Measurements from ENCODE around the gene SHISA9. TPM values are rescaled to one million over a fixed set of nuclear protein-coding genes. Genes with fewer than 3 reads are reported as not detected.

The SHISA9 gene
- polyA plus RNA-seq, 3 donors = 0.01 TPM; not detected in 2

DNA sequence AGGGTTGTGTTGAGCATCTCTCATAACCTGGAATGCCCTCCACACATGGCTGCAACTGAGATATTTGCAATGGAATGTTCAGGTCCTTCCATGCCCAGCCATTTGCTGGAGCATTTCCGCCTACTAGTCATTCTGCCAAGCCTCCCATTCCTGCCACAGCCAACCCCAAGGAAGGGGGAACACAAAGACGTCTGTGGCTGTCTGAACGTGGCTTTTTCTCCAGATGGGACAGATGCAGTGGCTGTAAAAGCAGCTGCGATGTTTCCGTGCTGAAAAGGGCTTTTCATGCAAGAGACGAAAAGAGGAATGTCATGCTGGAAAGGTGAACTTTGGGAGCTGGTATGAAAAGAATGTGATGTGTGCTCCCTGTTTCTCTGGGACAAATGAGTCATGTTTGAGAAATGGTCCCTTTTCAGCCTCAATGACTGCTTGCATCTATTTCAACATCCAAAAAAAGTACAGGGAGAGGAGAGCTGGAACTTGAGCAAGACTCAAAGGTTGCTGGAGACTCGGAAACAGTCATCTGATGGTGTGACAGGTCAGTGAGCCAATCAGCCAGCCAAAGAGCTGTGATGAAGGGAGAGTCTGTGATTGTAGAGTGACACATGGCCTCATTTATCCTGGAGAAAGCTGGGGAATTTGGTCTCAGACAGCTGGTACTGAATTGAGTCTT is 208.9 kb downstream of the SHISA9 start:
- Mint-ChIP-seq H3K27me3 (ENCODE audit: low read depth in 3 of 3) (no peaks in the 10 kb centered on the region), H3K36me3 (no peaks in the 10 kb centered on the region), H3K4me3 (no peak overlapping the region), H3K9me3 (peaks cover 2 to 29% (median 9%) of the 10 kb centered on the region in 7 donors), H3K4me1 (no peaks in the 10 kb centered on the region), H3K27ac (peak overlapping the region in 1 of 7 donors; percentile 58)
- 75% methylated on average over 4 of the region's 7 CpGs for WGBS (ENCODE audit: insufficient coverage)
- no peaks in the 10 kb centered on the region for H3K79me2 ChIP-seq (ENCODE audit: insufficient read depth, low read length)
- TF ChIP-seq, protein P1, sequence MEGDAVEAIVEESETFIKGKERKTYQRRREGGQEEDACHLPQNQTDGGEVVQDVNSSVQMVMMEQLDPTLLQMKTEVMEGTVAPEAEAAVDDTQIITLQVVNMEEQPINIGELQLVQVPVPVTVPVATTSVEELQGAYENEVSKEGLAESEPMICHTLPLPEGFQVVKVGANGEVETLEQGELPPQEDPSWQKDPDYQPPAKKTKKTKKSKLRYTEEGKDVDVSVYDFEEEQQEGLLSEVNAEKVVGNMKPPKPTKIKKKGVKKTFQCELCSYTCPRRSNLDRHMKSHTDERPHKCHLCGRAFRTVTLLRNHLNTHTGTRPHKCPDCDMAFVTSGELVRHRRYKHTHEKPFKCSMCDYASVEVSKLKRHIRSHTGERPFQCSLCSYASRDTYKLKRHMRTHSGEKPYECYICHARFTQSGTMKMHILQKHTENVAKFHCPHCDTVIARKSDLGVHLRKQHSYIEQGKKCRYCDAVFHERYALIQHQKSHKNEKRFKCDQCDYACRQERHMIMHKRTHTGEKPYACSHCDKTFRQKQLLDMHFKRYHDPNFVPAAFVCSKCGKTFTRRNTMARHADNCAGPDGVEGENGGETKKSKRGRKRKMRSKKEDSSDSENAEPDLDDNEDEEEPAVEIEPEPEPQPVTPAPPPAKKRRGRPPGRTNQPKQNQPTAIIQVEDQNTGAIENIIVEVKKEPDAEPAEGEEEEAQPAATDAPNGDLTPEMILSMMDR (IDR thresholded peaks at IDR 0.05) = no peak
- no peak overlapping the region for H3K4me2 ChIP-seq (replicated peaks; ENCODE audit: extremely low read depth, low read length, poor library complexity, severe bottlenecking)
- no peak overlapping the region for H3K9ac ChIP-seq (ENCODE audit: insufficient read depth, low read length, poor library complexity, severe bottlenecking)
- H3K9me3 ChIP-seq (replicated peaks in 1 of 2; ENCODE audit: control insufficient read depth in 1 of 2, insufficient read depth in 1 of 2, low read length in 2 of 2) = peaks cover 3 to 6% of the 10 kb centered on the region in 2 donors
- H4K20me1 ChIP-seq (ENCODE audit: insufficient read depth, low read length) = no peaks in the 10 kb centered on the region
- no peak overlapping the region for H3K27ac ChIP-seq (ENCODE audit: low read depth in 1 of 2, low read length in 2 of 2)
- no peak overlapping the region for H3K4me3 ChIP-seq (replicated peaks in 1 of 3; ENCODE audit: low read depth in 2 of 3, low read length in 3 of 3)
- no peaks in the 10 kb centered on the region for H3K36me3 ChIP-seq (replicated peaks in 1 of 2; ENCODE audit: control insufficient read depth in 1 of 2, insufficient read depth in 2 of 2, low read length in 2 of 2)
- no peaks in the 10 kb centered on the region for H3K27me3 ChIP-seq (ENCODE audit: control insufficient read depth in 2 of 2, insufficient read depth in 2 of 2, low read length in 2 of 2)
- intact Hi-C loops (cut with micrococcal nuclease) = no loop called here
- H3K4me1 ChIP-seq (ENCODE audit: control insufficient read depth in 1 of 2, insufficient read depth in 2 of 2, low read length in 2 of 2) = no peaks in the 10 kb centered on the region
- DNase-seq = no peak
- no peak overlapping the region for H2AFZ ChIP-seq (ENCODE audit: insufficient read depth, low read depth, low read length, poor library complexity, severe bottlenecking)

- peaks cover 0 to 1% (median 0%) of the 10 kb centered on the region in 3 donors for H3K27me3 Mint-ChIP-seq (ENCODE audit: low read depth in 3 of 3)
- no peak for DNase-seq
- WGBS (ENCODE audit: insufficient coverage) = no CpG with 5 or more reads among the region's 2 CpGs
- H3K36me3 Mint-ChIP-seq = no peaks in the 10 kb centered on the region
- intact Hi-C loops (cut with micrococcal nuclease) = no loop called here
- TF ChIP-seq, protein P1 (IDR thresholded peaks at IDR 0.05) = no peak
- H3K9me3 ChIP-seq (replicated peaks in 1 of 2; ENCODE audit: control insufficient read depth in 1 of 2, insufficient read depth in 1 of 2, low read length in 2 of 2) = peaks cover 0 to 2% of the 10 kb centered on the region in 2 donors
- H3K4me1 Mint-ChIP-seq = no peaks in the 10 kb centered on the region
- peaks cover 0 to 25% (median 6%) of the 10 kb centered on the region in 7 donors for H3K9me3 Mint-ChIP-seq
- H2AFZ ChIP-seq (ENCODE audit: insufficient read depth, low read depth, low read length, poor library complexity, severe bottlenecking) = no peak overlapping the region
- no peaks in the 10 kb centered on the region for H3K27me3 ChIP-seq (ENCODE audit: control insufficient read depth in 2 of 2, insufficient read depth in 2 of 2, low read length in 2 of 2)
- no peak overlapping the region for H3K27ac ChIP-seq (ENCODE audit: low read depth in 1 of 2, low read length in 2 of 2)
- H3K4me3 Mint-ChIP-seq = no peak overlapping the region
- H3K27ac Mint-ChIP-seq = no peak overlapping the region
- H3K79me2 ChIP-seq (ENCODE audit: insufficient read depth, low read length) = no peaks in the 10 kb centered on the region
- no peak overlapping the region for H3K4me2 ChIP-seq (replicated peaks; ENCODE audit: extremely low read depth, low read length, poor library complexity, severe bottlenecking)
- H3K4me1 ChIP-seq (ENCODE audit: control insufficient read depth in 1 of 2, insufficient read depth in 2 of 2, low read length in 2 of 2) = no peaks in the 10 kb centered on the region
- H3K9ac ChIP-seq (ENCODE audit: insufficient read depth, low read length, poor library complexity, severe bottlenecking) = no peak overlapping the region
- no peaks in the 10 kb centered on the region for H4K20me1 ChIP-seq (ENCODE audit: insufficient read depth, low read length)
- H3K4me3 ChIP-seq (replicated peaks in 1 of 3; ENCODE audit: low read depth in 2 of 3, low read length in 3 of 3) = no peak overlapping the region
- no peaks in the 10 kb centered on the region for H3K36me3 ChIP-seq (replicated peaks in 1 of 2; ENCODE audit: control insufficient read depth in 1 of 2, insufficient read depth in 2 of 2, low read length in 2 of 2)
Observed at GRCh38 chr16:13111747-13112146, 210.3 kb downstream of the SHISA9 start.

Data from CD14-positive monocyte (primary cell).